ENCODE results near the gene TTLL1. TPM values are rescaled to one million over a fixed set of nuclear protein-coding genes. Genes with fewer than 3 reads are reported as not detected.

Gene TTLL1
- total RNA-seq, 1 donor from 2014 or later, result 5.9 TPM

DNA sequence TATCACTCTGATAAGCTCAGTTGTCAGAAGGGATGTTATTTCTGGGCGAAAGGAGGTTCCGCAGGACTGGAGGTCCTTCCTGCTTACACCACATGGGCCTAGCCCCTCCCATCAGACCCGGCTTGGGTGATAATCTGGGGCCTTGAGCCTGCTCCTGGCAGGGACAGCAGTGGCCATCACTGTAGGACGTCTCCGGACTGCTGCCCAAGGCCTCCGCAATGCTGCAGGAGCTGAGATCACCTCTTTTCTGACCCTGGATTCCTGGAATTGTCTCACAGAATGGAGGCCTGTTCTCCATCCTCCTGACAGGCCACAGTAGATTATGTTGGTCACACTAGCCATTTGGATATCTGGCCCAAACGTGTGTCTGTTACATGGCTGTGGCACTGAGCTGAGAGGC lies 12.1 kb upstream of the TTLL1 start:
- H3K36me3 ChIP-seq, result no peaks in the 10 kb centered on the region
- no peak for DNase-seq (ENCODE audit: extremely low spot score in 2 of 2)
- no peaks in the 10 kb centered on the region for H3K9me3 ChIP-seq
- intact Hi-C loops (cut with DNase I), result no loop called here
- H3K27ac ChIP-seq, result no peak overlapping the region
- TF ChIP-seq, protein P1, sequence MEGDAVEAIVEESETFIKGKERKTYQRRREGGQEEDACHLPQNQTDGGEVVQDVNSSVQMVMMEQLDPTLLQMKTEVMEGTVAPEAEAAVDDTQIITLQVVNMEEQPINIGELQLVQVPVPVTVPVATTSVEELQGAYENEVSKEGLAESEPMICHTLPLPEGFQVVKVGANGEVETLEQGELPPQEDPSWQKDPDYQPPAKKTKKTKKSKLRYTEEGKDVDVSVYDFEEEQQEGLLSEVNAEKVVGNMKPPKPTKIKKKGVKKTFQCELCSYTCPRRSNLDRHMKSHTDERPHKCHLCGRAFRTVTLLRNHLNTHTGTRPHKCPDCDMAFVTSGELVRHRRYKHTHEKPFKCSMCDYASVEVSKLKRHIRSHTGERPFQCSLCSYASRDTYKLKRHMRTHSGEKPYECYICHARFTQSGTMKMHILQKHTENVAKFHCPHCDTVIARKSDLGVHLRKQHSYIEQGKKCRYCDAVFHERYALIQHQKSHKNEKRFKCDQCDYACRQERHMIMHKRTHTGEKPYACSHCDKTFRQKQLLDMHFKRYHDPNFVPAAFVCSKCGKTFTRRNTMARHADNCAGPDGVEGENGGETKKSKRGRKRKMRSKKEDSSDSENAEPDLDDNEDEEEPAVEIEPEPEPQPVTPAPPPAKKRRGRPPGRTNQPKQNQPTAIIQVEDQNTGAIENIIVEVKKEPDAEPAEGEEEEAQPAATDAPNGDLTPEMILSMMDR (IDR thresholded peaks at IDR 0.05), result no peak
- TF ChIP-seq POLR2A (IDR thresholded peaks at IDR 0.05), result no peak
- no peak for TF ChIP-seq POLR2AphosphoS5 (IDR thresholded peaks at IDR 0.05; ENCODE audit: insufficient read depth in 1 of 2, low read depth in 1 of 2)
- H3K4me3 ChIP-seq, result no peak overlapping the region
- no peaks in the 10 kb centered on the region for H3K4me1 ChIP-seq
- H3K27me3 ChIP-seq, result no peaks in the 10 kb centered on the region

- intact Hi-C loops (cut with DNase I), result no loop called here
- Histone ChIP-seq H3K4me1 (no peaks in the 10 kb centered on the region), H3K27ac (no peak overlapping the region), H3K4me3 (no peak overlapping the region), H3K27me3 (no peaks in the 10 kb centered on the region), H3K36me3 (no peaks in the 10 kb centered on the region), H3K9me3 (no peaks in the 10 kb centered on the region)
- no peak for DNase-seq (ENCODE audit: extremely low spot score in 2 of 2)
- no peak for TF ChIP-seq POLR2A (IDR thresholded peaks at IDR 0.05)
- TF ChIP-seq, protein P1 (IDR thresholded peaks at IDR 0.05), result no peak
- no peak for TF ChIP-seq POLR2AphosphoS5 (IDR thresholded peaks at IDR 0.05; ENCODE audit: insufficient read depth in 1 of 2, low read depth in 1 of 2)
Measured at GRCh38 chr22:43100225-43100624, 11.0 kb upstream of the TTLL1 start.

DNA sequence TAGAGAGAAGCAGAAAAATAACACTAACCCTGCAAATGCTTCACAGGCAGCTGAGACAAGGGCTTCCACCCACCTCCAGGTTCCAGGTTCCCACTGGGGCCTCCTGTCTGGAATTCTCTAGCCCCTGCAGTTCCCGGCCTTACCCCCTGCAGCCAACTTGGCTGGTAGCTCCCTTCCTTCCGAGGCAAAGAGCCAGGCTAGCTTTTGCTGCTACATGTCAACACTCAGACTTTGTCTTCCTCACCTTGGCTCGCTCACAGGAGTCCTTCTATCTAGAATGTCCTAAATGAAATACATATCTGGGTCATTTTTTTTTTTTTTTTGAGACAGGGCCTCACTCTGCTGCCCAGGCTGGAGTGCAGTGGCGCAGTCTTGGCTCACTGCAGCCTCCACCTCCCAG lies 9.9 kb upstream of the TTLL1 start:
- no peak overlapping the region for H3K27ac ChIP-seq
- no peak for DNase-seq (ENCODE audit: extremely low spot score in 2 of 2)
- H3K4me3 ChIP-seq, result no peak overlapping the region
- no peaks in the 10 kb centered on the region for H3K4me1 ChIP-seq
- H3K27me3 ChIP-seq, result no peaks in the 10 kb centered on the region
- no peaks in the 10 kb centered on the region for H3K36me3 ChIP-seq
- intact Hi-C loops (cut with DNase I), result no loop called here
- TF ChIP-seq POLR2A (IDR thresholded peaks at IDR 0.05) (no peak), POLR2AphosphoS5 (IDR thresholded peaks at IDR 0.05; ENCODE audit: insufficient read depth in 1 of 2, low read depth in 1 of 2) (no peak)
- TF ChIP-seq, protein P1 (IDR thresholded peaks at IDR 0.05), result no peak
- H3K9me3 ChIP-seq, result no peaks in the 10 kb centered on the region

- intact Hi-C loops (cut with DNase I), result no loop called here
- no peaks in the 10 kb centered on the region for H3K9me3 ChIP-seq
- H3K4me1 ChIP-seq, result no peaks in the 10 kb centered on the region
- no peaks in the 10 kb centered on the region for H3K36me3 ChIP-seq
- H3K4me3 ChIP-seq, result no peak overlapping the region
- no peaks in the 10 kb centered on the region for H3K27me3 ChIP-seq
- TF ChIP-seq, protein P1 (IDR thresholded peaks at IDR 0.05), result no peak
- TF ChIP-seq POLR2A (IDR thresholded peaks at IDR 0.05), result no peak
- TF ChIP-seq POLR2AphosphoS5 (IDR thresholded peaks at IDR 0.05; ENCODE audit: insufficient read depth in 1 of 2, low read depth in 1 of 2), result no peak
- no peak overlapping the region for H3K27ac ChIP-seq
- no peak for DNase-seq (ENCODE audit: extremely low spot score in 2 of 2)
Measured at GRCh38 chr22:43098356-43098755, 9.2 kb upstream of the TTLL1 start.

DNA sequence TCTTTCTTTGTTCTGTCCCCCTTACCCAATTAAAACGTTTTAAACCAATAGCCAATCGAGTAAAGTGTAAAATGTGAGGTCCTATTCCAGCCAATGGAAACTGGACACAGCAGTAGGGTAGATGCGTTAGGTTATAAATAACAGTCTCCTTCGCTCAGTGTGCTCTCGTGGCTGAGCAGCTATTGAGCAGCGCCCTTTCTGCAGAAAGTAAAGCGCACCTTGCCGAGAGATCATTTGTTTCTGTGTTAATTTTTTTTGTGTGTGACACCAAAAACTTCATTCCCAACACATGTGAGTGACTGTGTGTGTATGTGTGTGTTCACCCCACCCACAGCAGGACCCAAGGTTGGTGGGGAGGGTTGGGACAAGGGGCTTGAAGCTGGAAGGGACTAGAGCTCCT lies 7.2 kb upstream of the TTLL1 start:
- TF ChIP-seq, protein P1 (IDR thresholded peaks at IDR 0.05), result no peak
- no peak for TF ChIP-seq POLR2AphosphoS5 (IDR thresholded peaks at IDR 0.05; ENCODE audit: insufficient read depth in 1 of 2, low read depth in 1 of 2)
- no peak for TF ChIP-seq POLR2A (IDR thresholded peaks at IDR 0.05)
- Histone ChIP-seq H3K4me3 (no peak overlapping the region), H3K36me3 (no peaks in the 10 kb centered on the region), H3K27me3 (no peaks in the 10 kb centered on the region), H3K9me3 (no peaks in the 10 kb centered on the region), H3K27ac (no peak overlapping the region), H3K4me1 (no peaks in the 10 kb centered on the region)
- no peak for DNase-seq (ENCODE audit: extremely low spot score in 2 of 2)
- intact Hi-C loops (cut with DNase I), result no loop called here

Data from vagina (tissue), 2 donors.